MCF 10A (cell line): ENCODE results near the gene SMLR1. TPM values are rescaled to one million over a fixed set of nuclear protein-coding genes. Genes with fewer than 3 reads are reported as not detected.

Source experiments
- BruUV-seq: library from RNA; stranded (reverse); fragments of 400-500 nt; replicated peaks from 2 replicates; lab custom pipeline; 2021; lab: Mats Ljungman, UMichigan
- CTCF ChIA-PET: fragments of 300-600 bp; sonication (Branson Sonifier 250); formaldehyde crosslinking; extraction: SDS; loops from one replicate; lab custom pipeline; 2021; ENCODE audit warnings: antibody characterized with exemption, inconsistent platforms; lab: Yijun Ruan, JAX
- POLR2A ChIA-PET: fragments of 300-600, 350-650 bp; sonication (Branson Sonifier 250); formaldehyde crosslinking; extraction: SDS; loops from one replicate; lab custom pipeline; 2020; ENCODE audit warnings: antibody characterized with exemption, inconsistent platforms; lab: Yijun Ruan, JAX
- DNase-seq: peaks from one replicate; pipeline ENCODE4 v3.0.0-alpha.2; 2018; ENCODE audit not compliant: unreplicated experiment
- H3K27ac Mint-ChIP-seq: one replicate; pipeline ENCODE4 v1.8.0; 2022; ENCODE audit warnings: mild to moderate bottlenecking, low read depth, mixed read lengths; ENCODE audit not compliant: unreplicated experiment
- H3K27me3 Mint-ChIP-seq: one replicate; pipeline ENCODE4 v1.8.0; 2022; ENCODE audit warnings: mixed read lengths; ENCODE audit not compliant: insufficient read depth, unreplicated experiment
- H3K36me3 Mint-ChIP-seq: one replicate; pipeline ENCODE4 v1.8.0; 2022; ENCODE audit warnings: mild to moderate bottlenecking, moderate library complexity, mixed read lengths; ENCODE audit not compliant: insufficient read depth, unreplicated experiment
- H3K4me1 Mint-ChIP-seq: one replicate; pipeline ENCODE4 v1.8.0; 2022; ENCODE audit warnings: mixed read lengths; ENCODE audit not compliant: insufficient read depth, unreplicated experiment
- H3K4me3 Mint-ChIP-seq: one replicate; pipeline ENCODE4 v1.8.0; 2022; ENCODE audit warnings: mild to moderate bottlenecking, moderate library complexity, mixed read lengths; ENCODE audit not compliant: unreplicated experiment
- H3K9me3 Mint-ChIP-seq: one replicate; pipeline ENCODE4 v1.8.0; 2022; ENCODE audit warnings: mixed read lengths; ENCODE audit not compliant: unreplicated experiment
- intact Hi-C: fragments of 100-400 bp; cut with micrococcal nuclease; formaldehyde crosslinking; loops from 2 replicates; pipeline ENCODE4 v1.14.1; 2022
- total RNA-seq: library from RNA; stranded (reverse); gene quantifications from 2 replicates; pipeline ENCODE4 v1.2.3, GENCODE V29; 2022
- TF ChIP-seq, protein P1 (sequence below): fragments of 200-600 bp; IDR thresholded peaks from one replicate; pipeline ENCODE4 v1.8.0; 2022; ENCODE audit warnings: antibody characterized with exemption, mild to moderate bottlenecking; ENCODE audit not compliant: unreplicated experiment

SMLR1 gene
- total RNA-seq, 1 experiment from 2014 or later = not detected

GRCh38 chr6:130870179-130870880 lies 43.1 kb downstream of the SMLR1 start:
- DNase-seq = no peak
- TF ChIP-seq, protein P1, sequence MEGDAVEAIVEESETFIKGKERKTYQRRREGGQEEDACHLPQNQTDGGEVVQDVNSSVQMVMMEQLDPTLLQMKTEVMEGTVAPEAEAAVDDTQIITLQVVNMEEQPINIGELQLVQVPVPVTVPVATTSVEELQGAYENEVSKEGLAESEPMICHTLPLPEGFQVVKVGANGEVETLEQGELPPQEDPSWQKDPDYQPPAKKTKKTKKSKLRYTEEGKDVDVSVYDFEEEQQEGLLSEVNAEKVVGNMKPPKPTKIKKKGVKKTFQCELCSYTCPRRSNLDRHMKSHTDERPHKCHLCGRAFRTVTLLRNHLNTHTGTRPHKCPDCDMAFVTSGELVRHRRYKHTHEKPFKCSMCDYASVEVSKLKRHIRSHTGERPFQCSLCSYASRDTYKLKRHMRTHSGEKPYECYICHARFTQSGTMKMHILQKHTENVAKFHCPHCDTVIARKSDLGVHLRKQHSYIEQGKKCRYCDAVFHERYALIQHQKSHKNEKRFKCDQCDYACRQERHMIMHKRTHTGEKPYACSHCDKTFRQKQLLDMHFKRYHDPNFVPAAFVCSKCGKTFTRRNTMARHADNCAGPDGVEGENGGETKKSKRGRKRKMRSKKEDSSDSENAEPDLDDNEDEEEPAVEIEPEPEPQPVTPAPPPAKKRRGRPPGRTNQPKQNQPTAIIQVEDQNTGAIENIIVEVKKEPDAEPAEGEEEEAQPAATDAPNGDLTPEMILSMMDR = no peak
- no peaks in the 10 kb centered on the region for H3K4me1 Mint-ChIP-seq
- no peaks in the 10 kb centered on the region for H3K36me3 Mint-ChIP-seq
- BruUV-seq = no TSS peak
- H3K4me3 Mint-ChIP-seq = no peak overlapping the region
- H3K27ac Mint-ChIP-seq = no peak overlapping the region
- ChIA-PET CTCF (interaction anchor here (0.6 to 4.8 kb wide), 10 partner anchors 9 to 548 kb away, joined by 3 to 48 read pairs (median 7); no protein-coding TSS in a partner anchor), POLR2A (interaction anchor here (0.6 kb wide), 1 partner anchor 191 kb away, joined by 3 read pairs; no protein-coding TSS in a partner anchor)
- H3K27me3 Mint-ChIP-seq = no peaks in the 10 kb centered on the region
- intact Hi-C loops = no loop called here
- H3K9me3 Mint-ChIP-seq = no peaks in the 10 kb centered on the region

- no TSS peak for BruUV-seq
- POLR2A ChIA-PET = interaction anchor here (0.6 to 0.7 kb wide), 2 partner anchors 87 to 543 kb away, joined by 3 read pairs; no protein-coding TSS in a partner anchor
- no peak overlapping the region for H3K27ac Mint-ChIP-seq
- H3K9me3 Mint-ChIP-seq = no peaks in the 10 kb centered on the region
- CTCF ChIA-PET = interaction anchor here (0.6 to 4.8 kb wide), 28 partner anchors 9 to 785 kb away, joined by 3 to 48 read pairs (median 3); no protein-coding TSS in a partner anchor
- H3K27me3 Mint-ChIP-seq = no peaks in the 10 kb centered on the region
- intact Hi-C loops = loop anchor here (1.0 kb wide), 2 partner anchors 550 to 578 kb away; no protein-coding TSS in a partner anchor
- TF ChIP-seq, protein P1 = peak; percentile 85
- H3K4me3 Mint-ChIP-seq = no peak overlapping the region
- no peaks in the 10 kb centered on the region for H3K4me1 Mint-ChIP-seq
- peak; percentile 71 for DNase-seq
- H3K36me3 Mint-ChIP-seq = no peaks in the 10 kb centered on the region
Measured at GRCh38 chr6:130872250-130873095, 45.3 kb downstream of the SMLR1 start.

GRCh38 chr6:130873746-130874145 lies 46.5 kb downstream of the SMLR1 start:
- H3K4me3 Mint-ChIP-seq = no peak overlapping the region
- intact Hi-C loops = no loop called here

More at GRCh38 chr6:130873746-130874145, 46.5 kb downstream of the SMLR1 start:
- no peaks in the 10 kb centered on the region for H3K36me3 Mint-ChIP-seq
- POLR2A ChIA-PET = no interaction called here
- H3K27me3 Mint-ChIP-seq = no peaks in the 10 kb centered on the region
- DNase-seq = no peak
- H3K27ac Mint-ChIP-seq = no peak overlapping the region
- H3K4me1 Mint-ChIP-seq = no peaks in the 10 kb centered on the region
- CTCF ChIA-PET = interaction anchor here (0.6 to 4.8 kb wide), 17 partner anchors 11 to 832 kb away, joined by 3 to 48 read pairs (median 4); no protein-coding TSS in a partner anchor
- H3K9me3 Mint-ChIP-seq = no peaks in the 10 kb centered on the region
- TF ChIP-seq, protein P1 = no peak
- no TSS peak for BruUV-seq
